H9 (cell line): ENCODE measurements around the gene BACE2. TPM values are rescaled to one million over a fixed set of nuclear protein-coding genes. Genes with fewer than 3 reads are reported as not detected.
A peak's percentile ranks its signal among the peaks of the same experiment; 100 is the strongest.

Experiments used
- DNase-seq: peaks from one replicate; pipeline ENCODE4 v3.0.0-alpha.2; 2017
- H2AFZ ChIP-seq: one replicate; pipeline ENCODE4 v1.6.1; 2013; ENCODE audit warnings: mild to moderate bottlenecking, low read length, control low read depth, moderate library complexity
- H2AK5ac ChIP-seq: 2 replicates; pipeline ENCODE4 v1.6.1; 2013; ENCODE audit warnings: low read length, control low read depth, mixed read lengths; ENCODE audit not compliant: insufficient read length
- H2BK120ac ChIP-seq: one replicate; pipeline ENCODE4 v1.6.1; 2013; ENCODE audit warnings: low read depth, mild to moderate bottlenecking, low read length, control low read depth, inconsistent platforms; ENCODE audit not compliant: poor library complexity, severe bottlenecking
- H2BK12ac ChIP-seq: 2 replicates; pipeline ENCODE4 v1.6.1; 2013; ENCODE audit warnings: low read length, control low read depth, mixed read lengths, low read depth; ENCODE audit not compliant: insufficient read length
- H2BK15ac ChIP-seq: 2 replicates; pipeline ENCODE4 v1.6.1; 2013; ENCODE audit warnings: low read depth, low read length, control low read depth
- H2BK20ac ChIP-seq: one replicate; pipeline ENCODE4 v1.6.1; 2013; ENCODE audit warnings: low read depth, mild to moderate bottlenecking, low read length, control low read depth, inconsistent platforms; ENCODE audit not compliant: poor library complexity, severe bottlenecking
- H2BK5ac ChIP-seq: 2 replicates; pipeline ENCODE4 v1.6.1; 2013; ENCODE audit warnings: low read length, control low read depth, mixed read lengths; ENCODE audit not compliant: insufficient read length
- H3K14ac ChIP-seq: 2 replicates; pipeline ENCODE4 v1.6.1; 2013; ENCODE audit warnings: low read length, control low read depth; ENCODE audit not compliant: insufficient read depth
- H3K18ac ChIP-seq: 2 replicates; pipeline ENCODE4 v1.6.1; 2013; ENCODE audit warnings: low read depth, mild to moderate bottlenecking, mixed read lengths, low read length, control low read depth; ENCODE audit not compliant: insufficient read length
- H3K23ac ChIP-seq: 2 replicates; pipeline ENCODE4 v1.6.1; 2013; ENCODE audit warnings: low read length, control low read depth, mixed read lengths, low read depth; ENCODE audit not compliant: insufficient read length
- H3K23me2 ChIP-seq: 2 replicates; pipeline ENCODE4 v1.6.1; 2013; ENCODE audit warnings: low read depth, mild to moderate bottlenecking, mixed read lengths, low read length, control low read depth; ENCODE audit not compliant: insufficient read length, poor library complexity, severe bottlenecking
- H3K27ac ChIP-seq: 2 replicates; pipeline ENCODE4 v1.5.1; 2013; ENCODE audit warnings: low read length, control low read depth, mixed read lengths, low read depth; ENCODE audit not compliant: insufficient read length
- H3K27me3 ChIP-seq: 2 replicates; pipeline ENCODE4 v1.6.1; 2013; ENCODE audit warnings: low read length, control low read depth, inconsistent platforms; ENCODE audit not compliant: insufficient read depth
- H3K4ac ChIP-seq: 2 replicates; pipeline ENCODE4 v1.6.1; 2013; ENCODE audit warnings: low read depth, mild to moderate bottlenecking, control low read depth, inconsistent platforms, low read length, moderate library complexity
- H3K4me1 ChIP-seq: 2 replicates; pipeline ENCODE4 v1.6.1; 2013; ENCODE audit warnings: low read length, control low read depth, inconsistent platforms; ENCODE audit not compliant: insufficient read depth
- H3K4me2 ChIP-seq: 2 replicates; pipeline ENCODE4 v1.6.1; 2013; ENCODE audit warnings: low read length, control low read depth, mixed read lengths; ENCODE audit not compliant: insufficient read length, insufficient read depth
- H3K56ac ChIP-seq: 2 replicates; pipeline ENCODE4 v1.6.1; 2013; ENCODE audit warnings: low read depth, mild to moderate bottlenecking, mixed read lengths, low read length, control low read depth; ENCODE audit not compliant: insufficient read length
- H3K79me1 ChIP-seq: 2 replicates; pipeline ENCODE4 v1.6.1; 2013; ENCODE audit warnings: low read depth, mild to moderate bottlenecking, moderate library complexity, low read length, control low read depth, inconsistent platforms; ENCODE audit not compliant: insufficient read depth, poor library complexity, severe bottlenecking
- H3K79me2 ChIP-seq: 2 replicates; pipeline ENCODE4 v1.6.1; 2013; ENCODE audit warnings: low read length, control low read depth, inconsistent platforms; ENCODE audit not compliant: insufficient read depth
- H3K9ac ChIP-seq: 2 replicates; pipeline ENCODE4 v1.6.1; 2013; ENCODE audit warnings: low read length, control low read depth, mixed read lengths; ENCODE audit not compliant: insufficient read length; ENCODE audit errors: extremely low read depth
- H3K9me3 ChIP-seq: one replicate; pipeline ENCODE4 v1.6.1; 2013; ENCODE audit warnings: low read depth, low read length, inconsistent platforms; ENCODE audit not compliant: control insufficient read depth
- H3T11ph ChIP-seq: one replicate; pipeline ENCODE4 v1.6.1; 2013; ENCODE audit warnings: mild to moderate bottlenecking, low read length, control low read depth, inconsistent platforms
- H4K20me1 ChIP-seq: one replicate; pipeline ENCODE4 v1.6.1; 2013; ENCODE audit not compliant: control insufficient read depth, insufficient read length, insufficient read depth
- H4K5ac ChIP-seq: 2 replicates; pipeline ENCODE4 v1.6.1; 2013; ENCODE audit warnings: low read depth, mild to moderate bottlenecking, mixed read lengths, low read length, control low read depth; ENCODE audit not compliant: insufficient read length
- H4K8ac ChIP-seq: replicated peaks from 2 replicates; pipeline ENCODE4 v1.6.1; 2013; ENCODE audit warnings: low read length, control low read depth, mixed read lengths, low read depth; ENCODE audit not compliant: insufficient read length
- H4K91ac ChIP-seq: 2 replicates; pipeline ENCODE4 v1.6.1; 2013; ENCODE audit warnings: low read depth, mild to moderate bottlenecking, moderate library complexity, mixed read lengths, low read length, control low read depth; ENCODE audit not compliant: insufficient read length
- H3K27ac Mint-ChIP-seq, 3 experiments: 2 replicates in 2 of 3; 3 replicates in 1 of 3; pipeline ENCODE4 v1.8.0; 2020 to 2021; ENCODE audit warnings: mixed read lengths in 3 of 3, mild to moderate bottlenecking in 1 of 3, moderate library complexity in 1 of 3
- H3K27me3 Mint-ChIP-seq: 2 replicates; pipeline ENCODE4 v1.8.0; 2021; ENCODE audit warnings: low read depth, mild to moderate bottlenecking, moderate library complexity, mixed read lengths
- H3K36me3 Mint-ChIP-seq, 3 experiments: 2 replicates in 2 of 3; 3 replicates in 1 of 3; pipeline ENCODE4 v1.8.0; 2020 to 2021; ENCODE audit warnings: low read depth in 3 of 3, mixed read lengths in 3 of 3; ENCODE audit not compliant: insufficient read depth in 1 of 3
- H3K4me1 Mint-ChIP-seq, 2 experiments: 2 replicates each; pipeline ENCODE4 v1.8.0; 2020; ENCODE audit warnings: mixed read lengths in 2 of 2
- H3K4me3 Mint-ChIP-seq, 2 experiments: 2 replicates in 1 of 2; 3 replicates in 1 of 2; pipeline ENCODE4 v1.8.0; 2020 to 2021; ENCODE audit warnings: mild to moderate bottlenecking in 2 of 2, mixed read lengths in 2 of 2, moderate library complexity in 1 of 2
- H3K9me3 Mint-ChIP-seq, 2 experiments: 2 replicates in 1 of 2; 3 replicates in 1 of 2; pipeline ENCODE4 v1.8.0; 2020; ENCODE audit warnings: mild to moderate bottlenecking in 2 of 2, mixed read lengths in 2 of 2, moderate library complexity in 1 of 2
- CTCF ChIP-seq: fragments of 200-600 bp; sonication (generic); conservative IDR thresholded peaks from 3 replicates; pipeline ENCODE4 v1.8.0; 2021; ENCODE audit warnings: antibody characterized with exemption, mild to moderate bottlenecking
- WGBS: extraction: QIAGEN DNeasy Blood & Tissue Kit; methylation state at CpG from one replicate; pipeline ENCODE4 v1.1.7; 2013; ENCODE audit warnings: missing lambda C conversion rate, low lambda C conversion rate, mixed read lengths; ENCODE audit not compliant: insufficient read length; ENCODE audit errors: extremely low coverage; 5-methylcytosine and 5-hydroxymethylcytosine counted together
- total RNA-seq: library from RNA; stranded (reverse); gene quantifications from 2 replicates; pipeline ENCODE4 v1.2.1, GENCODE V29; 2021

Gene BACE2
- total RNA-seq, 1 experiment from 2014 or later: 8.0 TPM

GRCh38 chr21:41207401-41208375, 39.7 kb downstream of the BACE2 start:
- no peaks in the 10 kb centered on the region for H3K23me2 ChIP-seq
- H3T11ph ChIP-seq: no peak overlapping the region
- no peak overlapping the region for H3K4ac ChIP-seq
- H3K14ac ChIP-seq: no peak overlapping the region
- Mint-ChIP-seq H3K9me3 (no peaks in the 10 kb centered on the region), H3K27me3 (peaks cover 1% of the 10 kb centered on the region; the same call in 1 of the 2 replicates), H3K4me1 (peaks cover 7 to 14% of the 10 kb centered on the region in 2 experiments), H3K36me3 (no peaks in the 10 kb centered on the region), H3K4me3 (no peak overlapping the region), H3K27ac (peak overlapping the region in 2 of 3 experiments; percentile 18 to 48; a peak in 1 of 7 replicates)
- H3K27ac ChIP-seq: no peak overlapping the region
- no peak overlapping the region for H3K56ac ChIP-seq
- no peak overlapping the region for H2BK12ac ChIP-seq
- H2BK120ac ChIP-seq: no peak overlapping the region
- no peak overlapping the region for H4K8ac ChIP-seq
- no peak overlapping the region for H2BK15ac ChIP-seq
- H4K20me1 ChIP-seq: no peaks in the 10 kb centered on the region
- no peak overlapping the region for H2BK20ac ChIP-seq
- no peaks in the 10 kb centered on the region for H3K4me1 ChIP-seq
- no peak overlapping the region for H2BK5ac ChIP-seq
- no peak overlapping the region for H2AFZ ChIP-seq
- H3K27me3 ChIP-seq: no peaks in the 10 kb centered on the region
- no peak overlapping the region for H3K4me2 ChIP-seq
- no peak overlapping the region for H4K91ac ChIP-seq
- WGBS: no CpG with 5 or more reads among the region's 17 CpGs
- H3K79me1 ChIP-seq: no peaks in the 10 kb centered on the region
- no peak overlapping the region for H4K5ac ChIP-seq
- H3K9me3 ChIP-seq: no peaks in the 10 kb centered on the region
- no peaks in the 10 kb centered on the region for H3K79me2 ChIP-seq
- TF ChIP-seq CTCF: no peak
- no peak for DNase-seq
- H2AK5ac ChIP-seq: no peak overlapping the region
- H3K23ac ChIP-seq: no peak overlapping the region
- H3K9ac ChIP-seq: no peak overlapping the region
- no peak overlapping the region for H3K18ac ChIP-seq
